Mesodermal cell (in vitro differentiated cells): Measurements from ENCODE around the gene ARF6.
A peak's percentile ranks its signal among the peaks of the same experiment; 100 is the strongest.
"Not testable (repeated sequence)": the region's sequence is repeated elsewhere in the genome, so short reads cannot be mapped to it uniquely, and the experiment has no call there.

Experiments used
- H3K27ac ChIP-seq: 2 replicates; pipeline ENCODE4 v1.7.0; 2013; ENCODE audit warnings: mild to moderate bottlenecking, low read depth, low read length, moderate library complexity; ENCODE audit not compliant: severe bottlenecking
- H3K36me3 ChIP-seq: 2 replicates; pipeline ENCODE4 v1.7.1; 2013; ENCODE audit warnings: mild to moderate bottlenecking, low read length, moderate library complexity; ENCODE audit not compliant: control insufficient read depth, insufficient read depth
- H3K4me1 ChIP-seq: one replicate; pipeline ENCODE4 v1.7.1; 2013; ENCODE audit warnings: mild to moderate bottlenecking, low read length; ENCODE audit not compliant: insufficient read depth, control insufficient read depth, poor library complexity, severe bottlenecking
- H3K4me3 ChIP-seq: 2 replicates; pipeline ENCODE4 v1.7.0; 2013; ENCODE audit warnings: low read length, control low read depth, mild to moderate bottlenecking; ENCODE audit not compliant: insufficient read depth, poor library complexity, severe bottlenecking; ENCODE audit errors: extremely low read depth
- H3K9me3 ChIP-seq: 2 replicates; pipeline ENCODE4 v1.7.1; 2013; ENCODE audit warnings: mild to moderate bottlenecking, low read length, moderate library complexity; ENCODE audit not compliant: control insufficient read depth
- WGBS, 2 experiments: methylation state at CpG; one replicate each; pipeline ENCODE4 v1.1.5; 2013; ENCODE audit warnings: missing lambda C conversion rate in 2 of 2; ENCODE audit not compliant: insufficient coverage in 2 of 2; 5-methylcytosine and 5-hydroxymethylcytosine counted together

The ARF6 gene

GRCh38 chr14:49861699-49862088 is 31.2 kb upstream of the ARF6 start:
- H3K27ac ChIP-seq: peak overlapping the region; percentile 98
- H3K36me3 ChIP-seq: no peaks in the 10 kb centered on the region
- WGBS, 2 experiments: 1 to 3% methylated on average over 9 of the region's 12 CpGs
- H3K4me3 ChIP-seq: peak overlapping the region; percentile 84
- H3K9me3 ChIP-seq: no peaks in the 10 kb centered on the region
- H3K4me1 ChIP-seq: peaks cover 20% of the 10 kb centered on the region

GRCh38 chr14:49862089-49862673 is 30.7 kb upstream of the ARF6 start:
- peak overlapping the region; percentile 84 for H3K4me3 ChIP-seq
- H3K9me3 ChIP-seq: no peaks in the 10 kb centered on the region
- H3K27ac ChIP-seq: peak overlapping the region; percentile 98
- 0 to 1% methylated on average over 10 to 14 of the region's 30 CpGs for WGBS, 2 experiments
- H3K36me3 ChIP-seq: no peaks in the 10 kb centered on the region
- H3K4me1 ChIP-seq: peaks cover 20% of the 10 kb centered on the region

- Histone ChIP-seq H3K27ac (peak overlapping the region; percentile 98), H3K4me3 (peak overlapping the region; percentile 84), H3K36me3 (no peaks in the 10 kb centered on the region), H3K4me1 (peaks cover 20% of the 10 kb centered on the region), H3K9me3 (no peaks in the 10 kb centered on the region)
- 32 to 35% methylated on average over 7 to 8 of the region's 9 CpGs for WGBS, 2 experiments
Observed at GRCh38 chr14:49863487-49864281, 29.2 kb upstream of the ARF6 start.

GRCh38 chr14:49865431-49865859 is 27.4 kb upstream of the ARF6 start:
- Histone ChIP-seq H3K36me3 (no peaks in the 10 kb centered on the region), H3K27ac (no peak overlapping the region), H3K9me3 (no peaks in the 10 kb centered on the region), H3K4me1 (peaks cover 14% of the 10 kb centered on the region), H3K4me3 (no peak overlapping the region)
- WGBS, 2 experiments: 0% methylated on average over 2 of the region's 4 CpGs; no CpG with 5 or more reads in 1 of the 2 experiments

- H3K4me3 ChIP-seq: peak overlapping the region; percentile 47
- H3K9me3 ChIP-seq: no peaks in the 10 kb centered on the region
- 10% methylated on average over 34 to 44 of the region's 57 CpGs for WGBS, 2 experiments
- peaks cover 6% of the 10 kb centered on the region for H3K4me1 ChIP-seq
- H3K27ac ChIP-seq: peak overlapping the region; percentile 62
- H3K36me3 ChIP-seq: no peaks in the 10 kb centered on the region
Observed at GRCh38 chr14:49867831-49868719, 24.8 kb upstream of the ARF6 start.

GRCh38 chr14:49868720-49869114 is 24.2 kb upstream of the ARF6 start:
- H3K27ac ChIP-seq: no peak overlapping the region
- peaks cover 6% of the 10 kb centered on the region for H3K4me1 ChIP-seq
- H3K36me3 ChIP-seq: no peaks in the 10 kb centered on the region
- H3K9me3 ChIP-seq: no peaks in the 10 kb centered on the region
- WGBS, 2 experiments: 79 to 97% methylated on average over 3 to 4 of the region's 5 CpGs
- H3K4me3 ChIP-seq: peak overlapping the region; percentile 30

GRCh38 chr14:49870908-49871307 is 22.0 kb upstream of the ARF6 start:
- Histone ChIP-seq H3K9me3 (no peaks in the 10 kb centered on the region), H3K27ac (no peak overlapping the region), H3K4me1 (no peaks in the 10 kb centered on the region), H3K36me3 (no peaks in the 10 kb centered on the region), H3K4me3 (no peak overlapping the region)
- no CpG with 5 or more reads among the region's 6 CpGs for WGBS, 2 experiments

- not testable (repeated sequence) for H3K36me3 ChIP-seq, H3K27ac ChIP-seq, H3K4me1 ChIP-seq, H3K4me3 ChIP-seq, H3K9me3 ChIP-seq
- WGBS, 2 experiments: 89 to 94% methylated on average over 4 of the region's 6 CpGs
Observed at GRCh38 chr14:49873548-49873947, 19.3 kb upstream of the ARF6 start.

GRCh38 chr14:49875640-49876198 is 17.2 kb upstream of the ARF6 start:
- Histone ChIP-seq H3K9me3 (no peaks in the 10 kb centered on the region), H3K4me1 (no peaks in the 10 kb centered on the region), H3K36me3 (no peaks in the 10 kb centered on the region), H3K4me3 (no peak overlapping the region), H3K27ac (no peak overlapping the region)
- WGBS, 2 experiments: 84 to 90% methylated on average over 4 to 8 of the region's 12 CpGs

GRCh38 chr14:49876563-49877127 is 16.2 kb upstream of the ARF6 start:
- H3K36me3 ChIP-seq: no peaks in the 10 kb centered on the region
- H3K27ac ChIP-seq: no peak overlapping the region
- H3K9me3 ChIP-seq: no peaks in the 10 kb centered on the region
- H3K4me3 ChIP-seq: no peak overlapping the region
- WGBS, 2 experiments: 60 to 100% methylated on average over 1 to 4 of the region's 4 CpGs
- H3K4me1 ChIP-seq: no peaks in the 10 kb centered on the region
